ENCODE results near the gene SEMA5A. TPM values are rescaled to one million over a fixed set of nuclear protein-coding genes. Genes with fewer than 3 reads are reported as not detected.
A peak's percentile ranks its signal among the peaks of the same experiment; 100 is the strongest.

Gene SEMA5A
- total RNA-seq, 1 donor from 2014 or later, result 31.1 TPM

GRCh38 chr5:9268226-9268625 lies 277.6 kb downstream of the SEMA5A start:
- no peaks in the 10 kb centered on the region for H3K36me3 Mint-ChIP-seq (ENCODE audit: low read depth, unreplicated experiment)
- TF ChIP-seq CTCF (IDR thresholded peaks at IDR 0.05; ENCODE audit: unreplicated experiment), result no peak
- H3K27me3 Mint-ChIP-seq (ENCODE audit: unreplicated experiment), result no peaks in the 10 kb centered on the region
- no peaks in the 10 kb centered on the region for H3K9me3 Mint-ChIP-seq (ENCODE audit: unreplicated experiment)
- H3K4me3 Mint-ChIP-seq (ENCODE audit: unreplicated experiment), result no peak overlapping the region
- H3K27ac Mint-ChIP-seq (ENCODE audit: unreplicated experiment), result peak overlapping the region; percentile 72
- no peak for DNase-seq (ENCODE audit: low spot score)
- peaks cover 7% of the 10 kb centered on the region for H3K4me1 Mint-ChIP-seq (ENCODE audit: unreplicated experiment)

GRCh38 chr5:9265441-9266287 lies 280.2 kb downstream of the SEMA5A start:
- Mint-ChIP-seq H3K4me1 (ENCODE audit: unreplicated experiment) (peaks cover 7% of the 10 kb centered on the region), H3K4me3 (ENCODE audit: unreplicated experiment) (no peak overlapping the region), H3K27ac (ENCODE audit: unreplicated experiment) (no peak overlapping the region), H3K27me3 (ENCODE audit: unreplicated experiment) (peaks cover 2% of the 10 kb centered on the region), H3K9me3 (ENCODE audit: unreplicated experiment) (no peaks in the 10 kb centered on the region), H3K36me3 (ENCODE audit: low read depth, unreplicated experiment) (no peaks in the 10 kb centered on the region)
- TF ChIP-seq CTCF (IDR thresholded peaks at IDR 0.05; ENCODE audit: unreplicated experiment), result no peak
- no peak for DNase-seq (ENCODE audit: low spot score)

- DNase-seq (ENCODE audit: low spot score), result no peak
- Mint-ChIP-seq H3K4me1 (ENCODE audit: unreplicated experiment) (peaks cover 7% of the 10 kb centered on the region), H3K27me3 (ENCODE audit: unreplicated experiment) (peaks cover 2% of the 10 kb centered on the region), H3K27ac (ENCODE audit: unreplicated experiment) (no peak overlapping the region), H3K9me3 (ENCODE audit: unreplicated experiment) (no peaks in the 10 kb centered on the region), H3K4me3 (ENCODE audit: unreplicated experiment) (no peak overlapping the region), H3K36me3 (ENCODE audit: low read depth, unreplicated experiment) (no peaks in the 10 kb centered on the region)
- no peak for TF ChIP-seq CTCF (IDR thresholded peaks at IDR 0.05; ENCODE audit: unreplicated experiment)
Observed at GRCh38 chr5:9264301-9264700, 281.6 kb downstream of the SEMA5A start.

GRCh38 chr5:9263656-9264055 lies 282.2 kb downstream of the SEMA5A start:
- Mint-ChIP-seq H3K27ac (ENCODE audit: unreplicated experiment) (no peak overlapping the region), H3K27me3 (ENCODE audit: unreplicated experiment) (peaks cover 2% of the 10 kb centered on the region), H3K9me3 (ENCODE audit: unreplicated experiment) (no peaks in the 10 kb centered on the region), H3K36me3 (ENCODE audit: low read depth, unreplicated experiment) (no peaks in the 10 kb centered on the region), H3K4me3 (ENCODE audit: unreplicated experiment) (no peak overlapping the region), H3K4me1 (ENCODE audit: unreplicated experiment) (peaks cover 7% of the 10 kb centered on the region)
- no peak for TF ChIP-seq CTCF (IDR thresholded peaks at IDR 0.05; ENCODE audit: unreplicated experiment)
- DNase-seq (ENCODE audit: low spot score), result no peak

GRCh38 chr5:9251379-9251980 lies 294.4 kb downstream of the SEMA5A start:
- Mint-ChIP-seq H3K27ac (ENCODE audit: unreplicated experiment) (no peak overlapping the region), H3K4me1 (ENCODE audit: unreplicated experiment) (no peaks in the 10 kb centered on the region), H3K4me3 (ENCODE audit: unreplicated experiment) (no peak overlapping the region), H3K36me3 (ENCODE audit: low read depth, unreplicated experiment) (no peaks in the 10 kb centered on the region), H3K27me3 (ENCODE audit: unreplicated experiment) (peaks cover 3% of the 10 kb centered on the region), H3K9me3 (ENCODE audit: unreplicated experiment) (no peaks in the 10 kb centered on the region)
- no peak for TF ChIP-seq CTCF (IDR thresholded peaks at IDR 0.05; ENCODE audit: unreplicated experiment)
- no peak for DNase-seq (ENCODE audit: low spot score)
